ENCODE results near the gene GNAQ.

GRCh38 chr9:78040726-78041125 is 9.1 kb upstream of the GNAQ start:
- TF ChIP-seq CTCF (conservative IDR thresholded peaks at IDR 0.05; ENCODE audit: low read depth in 2 of 2) (no peak), EZH2 (IDR thresholded peaks at IDR 0.05; ENCODE audit: low read depth, unreplicated experiment) (no peak), JUNB (IDR thresholded peaks at IDR 0.05; ENCODE audit: unreplicated experiment) (no peak), EZH2phosphoT487 (IDR thresholded peaks at IDR 0.05; ENCODE audit: unreplicated experiment) (no peak), CREB1 (CRISPR knock-in tag; IDR thresholded peaks at IDR 0.05; ENCODE audit: low read depth) (no peak), STAT1 (IDR thresholded peaks at IDR 0.05; ENCODE audit: unreplicated experiment) (no peak), POLR2AphosphoS5 (IDR thresholded peaks at IDR 0.05; ENCODE audit: low read depth) (no peak)
